ENCODE results near the gene EDEM3.
"Not testable (repeated sequence)": the region's sequence is repeated elsewhere in the genome, so short reads cannot be mapped to it uniquely, and the experiment has no call there.

The EDEM3 gene, protein sequence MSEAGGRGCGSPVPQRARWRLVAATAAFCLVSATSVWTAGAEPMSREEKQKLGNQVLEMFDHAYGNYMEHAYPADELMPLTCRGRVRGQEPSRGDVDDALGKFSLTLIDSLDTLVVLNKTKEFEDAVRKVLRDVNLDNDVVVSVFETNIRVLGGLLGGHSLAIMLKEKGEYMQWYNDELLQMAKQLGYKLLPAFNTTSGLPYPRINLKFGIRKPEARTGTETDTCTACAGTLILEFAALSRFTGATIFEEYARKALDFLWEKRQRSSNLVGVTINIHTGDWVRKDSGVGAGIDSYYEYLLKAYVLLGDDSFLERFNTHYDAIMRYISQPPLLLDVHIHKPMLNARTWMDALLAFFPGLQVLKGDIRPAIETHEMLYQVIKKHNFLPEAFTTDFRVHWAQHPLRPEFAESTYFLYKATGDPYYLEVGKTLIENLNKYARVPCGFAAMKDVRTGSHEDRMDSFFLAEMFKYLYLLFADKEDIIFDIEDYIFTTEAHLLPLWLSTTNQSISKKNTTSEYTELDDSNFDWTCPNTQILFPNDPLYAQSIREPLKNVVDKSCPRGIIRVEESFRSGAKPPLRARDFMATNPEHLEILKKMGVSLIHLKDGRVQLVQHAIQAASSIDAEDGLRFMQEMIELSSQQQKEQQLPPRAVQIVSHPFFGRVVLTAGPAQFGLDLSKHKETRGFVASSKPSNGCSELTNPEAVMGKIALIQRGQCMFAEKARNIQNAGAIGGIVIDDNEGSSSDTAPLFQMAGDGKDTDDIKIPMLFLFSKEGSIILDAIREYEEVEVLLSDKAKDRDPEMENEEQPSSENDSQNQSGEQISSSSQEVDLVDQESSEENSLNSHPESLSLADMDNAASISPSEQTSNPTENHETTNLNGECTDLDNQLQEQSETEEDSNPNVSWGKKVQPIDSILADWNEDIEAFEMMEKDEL

DNA sequence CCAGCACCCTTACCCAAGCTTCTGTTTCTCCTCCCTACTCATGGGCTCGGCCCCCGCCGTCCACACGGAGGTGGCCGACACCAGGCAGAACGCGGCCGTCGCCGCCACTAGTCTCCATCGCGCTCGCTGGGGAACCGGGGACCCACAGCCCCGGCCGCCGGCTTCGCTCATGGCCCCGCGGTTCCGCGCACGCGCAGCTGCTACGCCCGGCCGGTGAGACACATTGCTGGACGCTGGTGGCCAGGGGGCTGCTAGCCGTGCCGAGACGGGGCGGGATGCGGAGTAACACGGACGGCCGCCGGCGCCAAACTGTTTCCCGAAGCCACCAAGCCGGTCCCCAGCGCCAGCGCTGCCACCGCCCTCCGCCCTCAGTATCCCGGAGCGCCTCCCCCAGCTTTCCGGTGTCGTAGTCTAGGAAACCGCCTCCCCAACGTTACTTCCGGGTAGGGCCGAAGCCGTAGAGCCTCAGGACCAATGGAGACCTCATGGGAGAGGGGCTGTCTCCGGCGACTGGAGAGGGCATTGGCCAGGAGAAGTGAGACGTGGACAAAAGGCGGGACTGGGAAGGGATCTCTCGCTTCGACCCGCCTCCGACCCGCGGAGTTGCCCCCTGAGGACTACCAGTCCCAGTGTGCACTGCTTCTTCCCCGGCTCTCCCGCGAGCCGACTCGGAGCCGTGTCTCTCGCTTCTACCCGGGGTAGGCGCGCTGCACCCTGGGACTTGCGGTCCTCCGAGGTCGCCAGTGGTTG lies at the start of gene EDEM3:
Gene EDEM3 (minus strand): TSS at position 383 of the 750 bp plus-strand sequence. CDS start 212 bp downstream, at position 171.
- peak; percentile 100 for DNase-seq (ENCODE audit: low read depth)

DNA sequence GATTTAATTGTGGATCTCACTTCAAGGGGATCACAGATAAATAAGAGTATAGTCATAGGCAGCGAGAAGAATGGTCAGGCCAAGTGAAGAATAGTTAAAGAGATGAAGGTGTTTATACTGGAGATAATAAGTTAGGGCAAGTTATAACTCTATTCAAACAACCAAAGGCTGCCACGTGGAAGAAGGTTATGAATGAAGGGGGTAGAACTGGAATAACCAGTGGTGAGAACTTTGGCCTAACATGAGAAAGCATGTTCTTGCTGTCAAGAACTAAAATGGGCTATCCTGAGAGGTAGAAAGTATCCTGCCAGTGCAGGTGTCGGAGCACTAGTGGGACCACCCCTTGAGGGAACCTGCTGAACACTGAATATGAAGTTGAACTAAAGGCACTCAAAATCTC lies 49.6 kb upstream of the EDEM3 start:
- no peak for DNase-seq (ENCODE audit: low read depth)

DNA sequence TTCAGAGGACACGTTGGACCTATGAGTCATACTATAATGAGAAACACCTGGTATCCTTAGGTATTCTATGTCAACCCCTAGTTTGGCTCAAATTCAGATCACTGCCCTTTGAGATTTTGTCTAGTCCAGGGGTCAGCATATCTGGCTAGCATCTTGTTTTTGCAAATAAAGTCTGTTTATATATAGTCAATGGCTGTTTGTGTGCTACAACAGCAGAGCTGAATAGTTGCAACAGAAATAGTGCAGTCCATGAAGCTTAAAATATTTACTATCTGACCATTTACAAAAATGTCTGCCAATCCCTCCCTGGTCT lies 48.5 kb upstream of the EDEM3 start:
- DNase-seq (ENCODE audit: low read depth), result no peak

DNA sequence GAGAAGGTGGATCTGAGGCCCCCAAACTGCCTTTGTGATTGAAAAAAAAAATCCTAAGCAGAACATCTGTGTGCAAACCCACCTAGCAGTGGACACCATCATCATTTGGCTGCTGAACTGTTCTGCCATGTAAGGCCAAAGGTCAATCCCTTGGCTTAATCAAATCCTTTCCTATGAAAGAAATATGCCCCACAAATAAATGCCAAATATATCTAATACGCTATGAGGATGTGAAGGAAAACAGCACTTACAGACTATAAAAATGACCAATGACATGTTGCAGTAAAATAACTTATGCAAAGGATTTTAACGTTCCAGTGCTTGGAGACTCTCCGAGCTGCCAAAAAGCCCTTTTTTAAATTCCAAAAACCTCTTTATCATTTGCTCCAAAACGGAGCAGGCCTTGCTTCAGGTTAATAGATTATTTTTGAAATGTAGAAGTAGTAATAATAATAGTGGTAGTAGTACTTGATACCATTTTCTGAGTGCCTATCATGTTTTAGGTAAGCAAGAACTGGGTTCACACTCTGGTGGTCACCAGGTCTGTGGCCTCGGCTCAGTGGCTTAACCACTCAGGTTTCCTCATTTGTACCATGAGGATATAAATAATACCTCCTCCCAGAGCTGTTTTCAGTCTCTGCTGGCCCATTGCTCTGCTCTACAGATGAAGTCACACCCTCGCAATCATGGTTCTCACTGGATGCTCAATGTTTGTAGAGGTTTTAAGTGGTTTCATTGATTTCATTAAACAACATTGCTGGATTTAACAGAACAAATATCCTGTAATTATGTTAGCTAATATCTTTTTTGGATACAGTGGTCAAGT lies 47.9 kb upstream of the EDEM3 start:
- no peak for DNase-seq (ENCODE audit: low read depth)

DNA sequence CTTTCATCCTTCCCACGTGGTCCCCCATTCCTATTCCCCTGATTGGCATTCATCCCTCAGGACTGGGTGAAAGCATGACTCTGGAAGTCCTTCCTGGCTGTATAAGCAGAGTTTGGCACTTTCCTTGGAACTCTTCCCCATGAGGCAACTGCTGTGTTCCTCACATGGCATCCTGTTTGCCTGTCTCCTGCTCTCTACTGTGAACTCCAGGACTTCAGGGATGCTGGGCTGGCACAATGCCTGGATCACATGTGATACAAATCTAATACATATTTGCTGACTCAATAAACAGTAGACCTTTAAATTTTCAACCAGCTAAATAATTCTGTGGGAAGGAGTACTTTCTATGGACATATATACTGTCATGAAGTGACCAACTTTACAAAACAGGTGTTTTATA lies 46.8 kb upstream of the EDEM3 start:
- DNase-seq (ENCODE audit: low read depth), result peak; percentile 60

DNA sequence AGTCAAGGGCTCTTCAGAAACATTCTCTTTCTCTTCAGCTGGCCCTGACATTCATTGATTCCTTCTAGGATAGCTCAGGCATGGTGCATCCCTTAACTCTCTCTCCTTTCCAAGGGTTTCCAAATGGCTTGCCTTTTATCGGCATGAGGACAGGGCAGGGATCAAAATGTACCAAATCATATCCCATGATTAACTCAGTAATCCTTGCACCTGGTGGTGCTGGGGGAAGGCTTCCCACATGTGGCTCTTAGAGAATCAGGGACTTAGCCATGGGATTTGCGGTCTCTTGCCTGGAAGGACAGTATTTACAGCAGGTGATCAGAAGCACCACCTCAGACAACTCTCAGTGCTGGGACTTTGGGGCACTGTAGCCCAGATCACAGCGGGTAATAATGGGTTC lies 46.2 kb upstream of the EDEM3 start:
- no peak for DNase-seq (ENCODE audit: low read depth)

DNA sequence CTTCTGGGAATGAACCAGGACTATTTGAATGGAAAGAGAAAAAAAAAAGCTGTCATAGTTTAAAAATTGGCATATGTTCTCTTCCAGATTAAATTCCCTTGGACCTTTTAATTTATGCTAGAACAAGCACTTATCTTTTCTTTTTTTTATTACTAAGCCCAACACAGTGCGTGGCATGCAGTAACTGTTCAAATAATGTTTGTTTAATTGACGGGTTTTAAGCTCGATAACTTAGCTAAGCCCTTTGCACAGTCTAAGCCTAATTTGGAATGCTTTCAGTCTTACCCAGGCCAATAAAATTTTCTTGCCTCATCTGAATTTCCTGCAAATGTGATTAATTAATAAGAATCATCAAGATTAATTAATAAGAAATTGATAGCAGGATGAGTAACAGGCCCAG lies 39.3 kb upstream of the EDEM3 start:
- DNase-seq (ENCODE audit: low read depth), result no peak

DNA sequence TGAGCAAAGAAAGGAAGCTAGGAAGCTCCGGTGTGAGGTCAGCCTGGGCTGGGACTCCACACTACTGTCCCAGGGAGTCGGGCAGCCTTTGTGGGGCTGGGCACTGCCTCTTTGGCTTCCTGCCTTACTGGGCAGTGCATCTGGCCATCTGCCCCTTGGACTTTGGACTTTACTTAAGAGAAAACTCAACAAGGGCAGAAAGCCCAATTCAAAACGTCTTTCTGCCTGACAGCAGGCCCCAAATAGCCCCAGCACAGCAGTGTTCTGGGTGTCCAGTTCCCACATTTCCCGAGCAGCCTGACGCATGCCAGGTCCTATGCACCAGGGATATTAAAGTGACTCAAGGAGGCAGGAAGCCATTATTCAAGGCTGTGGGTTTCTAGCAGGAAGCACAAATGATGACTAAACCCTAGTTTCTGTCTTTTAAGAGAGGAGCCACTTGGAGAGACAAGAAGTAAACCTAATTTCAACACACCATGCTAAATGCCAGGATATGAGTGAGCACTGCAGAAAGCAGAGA lies 37.9 kb upstream of the EDEM3 start:
- peak; percentile 99 for DNase-seq (ENCODE audit: low read depth)

DNA sequence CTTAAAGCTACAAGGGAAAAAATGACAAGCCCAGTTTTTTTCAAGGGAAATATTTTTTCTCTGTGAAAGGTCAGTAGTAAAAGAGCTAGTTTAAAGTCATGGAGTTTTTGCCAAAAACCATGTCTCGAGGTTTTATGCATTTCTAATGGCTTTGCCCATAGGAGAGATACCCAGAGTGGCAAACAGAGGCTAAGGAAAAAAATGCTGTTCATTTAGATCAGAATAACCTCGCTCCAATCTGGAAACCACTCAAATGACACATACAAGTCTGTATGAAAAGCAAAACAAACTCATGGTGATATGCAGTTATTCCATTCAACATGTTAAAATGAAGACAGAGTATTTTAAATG lies 36.9 kb upstream of the EDEM3 start:
- DNase-seq (ENCODE audit: low read depth), result peak; percentile 72

DNA sequence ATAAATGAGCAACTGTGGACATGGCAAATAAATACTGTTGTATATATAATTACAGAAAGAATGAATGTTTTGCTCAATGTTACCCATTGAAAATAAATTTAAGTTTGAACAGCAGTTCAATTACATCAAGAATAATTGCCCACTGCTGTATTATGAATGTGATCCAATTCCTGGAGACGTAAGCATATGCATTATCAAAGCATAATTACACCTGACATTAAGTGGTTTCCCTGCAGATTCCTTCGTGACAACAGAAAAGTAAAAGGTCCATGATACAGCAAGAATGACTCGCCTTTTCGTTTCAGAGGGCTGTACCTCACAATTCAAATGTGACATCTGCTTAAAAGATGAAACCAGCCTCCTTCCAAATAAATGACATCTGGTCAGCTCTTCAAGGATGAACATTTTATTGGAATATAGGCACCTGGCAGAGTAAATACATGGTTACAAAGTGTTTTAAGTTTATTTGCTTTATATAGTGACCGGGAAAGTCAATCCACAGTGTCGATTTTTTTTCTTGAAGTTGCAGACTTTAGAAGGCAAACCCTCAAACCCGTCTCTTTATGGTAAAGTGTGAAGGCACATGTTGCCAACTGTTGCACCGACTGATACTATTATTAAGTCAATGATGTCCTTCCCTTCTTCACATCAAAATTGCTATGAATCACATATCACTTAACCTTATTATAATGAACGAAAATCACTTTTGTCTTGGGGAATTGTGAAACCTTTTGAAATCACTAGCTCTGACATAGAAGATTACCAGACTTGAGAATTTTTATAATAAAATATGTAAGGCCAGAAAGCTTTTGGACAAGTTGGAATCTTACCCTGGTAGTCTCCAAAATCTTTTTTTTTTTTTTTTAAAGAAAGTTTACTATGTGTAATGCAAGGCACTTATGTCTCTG lies 36.2 kb upstream of the EDEM3 start:
- no peak for DNase-seq (ENCODE audit: low read depth)

DNA sequence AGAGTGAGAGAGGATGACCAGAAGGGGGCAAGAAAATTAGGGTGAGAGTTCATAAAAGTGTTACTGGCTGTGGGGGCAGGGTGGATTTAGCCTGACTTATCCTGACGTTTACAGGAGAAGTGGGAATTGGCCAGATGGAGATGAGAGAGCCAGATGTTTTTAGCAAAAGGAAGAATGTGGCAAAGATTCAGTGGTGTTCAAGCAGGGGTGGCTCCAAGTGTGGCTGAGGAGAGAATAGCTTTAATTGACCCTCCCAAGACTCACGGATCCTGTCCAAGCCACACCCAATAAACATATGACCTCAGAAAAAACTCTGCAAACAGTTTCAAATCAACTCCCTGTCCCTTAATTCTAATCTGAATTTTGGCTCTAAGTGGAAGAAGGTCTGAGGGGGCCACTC lies 35.2 kb upstream of the EDEM3 start:
- no peak for DNase-seq (ENCODE audit: low read depth)

DNA sequence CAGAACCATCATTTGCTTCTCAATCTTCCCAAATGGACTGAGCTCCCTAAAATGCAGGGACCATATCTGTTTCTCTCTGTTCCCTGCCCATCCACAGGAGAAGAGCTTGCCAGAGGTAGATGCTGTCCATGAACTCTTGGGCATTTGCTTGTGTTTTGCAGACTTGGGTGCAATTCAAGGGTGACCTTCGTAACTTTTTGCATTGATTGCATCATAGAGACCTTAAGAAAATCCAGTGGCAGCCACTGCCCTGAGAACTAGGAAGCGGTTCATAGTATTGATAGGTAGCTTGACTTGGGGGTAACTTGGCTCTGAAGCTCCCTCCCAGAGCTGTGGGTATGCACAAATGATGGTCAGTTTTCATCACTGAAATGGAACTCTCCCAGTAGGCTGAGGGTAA lies 34.3 kb upstream of the EDEM3 start:
- no peak for DNase-seq (ENCODE audit: low read depth)

DNA sequence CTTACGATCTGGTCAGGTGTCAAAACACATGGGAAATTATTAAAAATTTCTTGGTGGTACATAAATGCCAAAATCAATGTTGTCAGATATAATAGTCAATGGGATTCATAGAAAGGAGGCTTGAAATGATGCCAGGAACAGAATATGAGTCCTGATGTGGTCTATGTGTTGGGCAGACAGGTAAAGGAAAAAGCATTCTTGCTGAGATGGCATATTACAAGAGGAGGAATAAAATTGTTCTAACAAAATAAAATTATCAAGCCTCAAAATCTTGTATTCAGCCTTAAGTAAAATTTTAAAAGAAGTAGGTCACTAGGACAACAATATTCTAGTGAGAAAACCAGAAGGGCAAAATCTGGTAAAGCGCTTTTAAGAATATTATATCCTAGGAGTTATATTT lies 30.9 kb upstream of the EDEM3 start:
- DNase-seq (ENCODE audit: low read depth), result no peak

DNA sequence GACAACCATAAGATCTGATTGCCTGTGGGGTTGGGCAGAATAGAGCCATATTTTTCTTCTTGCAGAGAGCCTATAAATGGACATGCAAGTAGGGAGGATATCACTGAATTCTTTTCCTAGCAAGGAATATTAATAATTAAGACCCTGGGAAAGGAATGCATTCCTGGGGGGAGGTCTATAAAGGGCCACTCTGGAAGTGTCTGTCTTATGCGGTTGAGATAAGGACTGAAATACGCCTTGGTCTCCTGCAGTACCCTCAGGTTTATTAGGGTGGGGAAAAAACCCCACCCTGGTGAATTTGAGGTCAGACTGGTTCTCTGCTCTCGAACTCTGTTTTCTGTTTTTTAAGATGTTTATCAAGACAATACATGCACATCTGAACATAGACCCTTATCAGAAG lies 29.1 kb upstream of the EDEM3 start:
- DNase-seq (ENCODE audit: low read depth), result not testable (repeated sequence)

DNA sequence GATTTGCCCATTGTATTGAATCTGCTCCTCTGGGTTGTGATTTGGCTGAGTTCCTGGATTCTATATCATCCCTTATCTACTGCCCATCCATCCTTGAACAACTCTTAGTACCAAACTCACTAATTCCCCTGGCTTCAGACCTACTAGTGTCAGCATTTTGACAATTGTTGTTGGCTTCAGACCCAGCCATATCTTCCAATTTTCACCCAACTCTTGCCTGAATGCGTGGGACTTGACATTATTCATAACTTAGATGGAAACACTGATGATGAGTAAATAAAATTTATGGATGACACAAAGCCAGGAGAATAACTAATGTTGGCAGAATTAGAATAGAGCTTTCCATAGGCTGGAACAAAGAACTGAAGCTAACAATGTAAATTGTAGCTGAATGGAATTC lies 27.3 kb upstream of the EDEM3 start:
- DNase-seq (ENCODE audit: low read depth), result no peak

DNA sequence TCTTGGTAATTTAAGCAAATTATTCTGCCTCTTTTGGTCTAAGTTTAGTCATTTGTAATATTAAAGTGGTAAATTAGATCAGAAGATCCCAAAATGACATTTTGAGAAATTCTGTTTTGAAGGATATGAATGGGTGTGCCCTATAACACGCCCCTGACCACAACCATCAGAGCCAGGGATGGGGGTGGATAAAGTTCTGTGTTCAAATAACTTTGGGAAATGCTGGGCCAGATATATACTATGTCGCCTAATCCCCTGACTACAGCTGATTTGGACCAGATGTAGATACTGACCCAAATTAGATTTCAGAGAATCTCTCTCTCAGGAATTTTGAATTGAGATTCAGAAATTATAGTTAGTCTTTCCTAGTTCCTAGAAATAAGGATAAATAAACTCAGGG lies 21.2 kb upstream of the EDEM3 start:
- no peak for DNase-seq (ENCODE audit: low read depth)

DNA sequence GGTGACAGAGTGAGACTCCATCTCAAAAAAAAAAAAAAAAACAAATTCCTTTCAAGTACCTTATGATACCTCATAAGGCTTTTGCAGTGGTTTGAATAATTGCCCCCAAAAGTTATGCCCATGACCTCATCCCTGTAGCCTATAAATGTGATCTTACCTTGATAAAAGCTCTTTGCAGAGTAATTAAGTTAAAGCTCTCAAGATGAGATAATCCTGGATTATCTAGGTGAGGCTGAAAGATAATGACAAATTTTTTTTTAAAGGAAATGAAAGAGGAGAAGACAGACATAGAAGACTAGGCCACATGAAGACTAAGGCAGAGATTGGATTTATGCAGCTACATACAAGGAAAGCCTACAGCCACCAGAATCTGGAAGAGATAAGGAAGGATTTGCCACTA lies 20.7 kb upstream of the EDEM3 start:
- no peak for DNase-seq (ENCODE audit: low read depth)

DNA sequence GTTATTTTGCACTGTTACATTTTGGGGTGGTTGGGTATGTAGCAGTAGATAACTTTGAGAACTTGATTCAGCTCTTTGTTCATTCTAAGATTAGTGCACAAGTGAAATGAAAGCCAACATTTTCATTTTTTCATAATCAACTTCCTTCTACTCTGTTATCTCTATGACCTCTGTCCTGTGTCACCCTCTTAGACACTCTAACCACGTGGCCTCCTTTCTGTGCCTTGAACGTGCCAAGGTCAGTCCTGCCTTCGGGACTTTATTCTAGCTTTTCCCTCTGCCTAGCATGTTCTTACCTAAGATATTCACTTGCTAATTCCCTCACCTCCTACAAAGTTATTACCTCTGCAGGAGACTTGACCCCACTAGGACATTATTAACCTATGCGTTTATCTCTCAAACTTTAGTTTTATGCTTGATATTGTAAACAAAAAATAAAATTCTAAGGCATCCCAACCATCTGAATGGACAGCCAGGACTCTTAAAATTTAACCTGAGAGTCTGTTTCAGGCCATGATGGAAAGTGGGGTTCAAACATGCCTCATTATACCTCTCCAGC lies 19.2 kb upstream of the EDEM3 start:
- no peak for DNase-seq (ENCODE audit: low read depth)

DNA sequence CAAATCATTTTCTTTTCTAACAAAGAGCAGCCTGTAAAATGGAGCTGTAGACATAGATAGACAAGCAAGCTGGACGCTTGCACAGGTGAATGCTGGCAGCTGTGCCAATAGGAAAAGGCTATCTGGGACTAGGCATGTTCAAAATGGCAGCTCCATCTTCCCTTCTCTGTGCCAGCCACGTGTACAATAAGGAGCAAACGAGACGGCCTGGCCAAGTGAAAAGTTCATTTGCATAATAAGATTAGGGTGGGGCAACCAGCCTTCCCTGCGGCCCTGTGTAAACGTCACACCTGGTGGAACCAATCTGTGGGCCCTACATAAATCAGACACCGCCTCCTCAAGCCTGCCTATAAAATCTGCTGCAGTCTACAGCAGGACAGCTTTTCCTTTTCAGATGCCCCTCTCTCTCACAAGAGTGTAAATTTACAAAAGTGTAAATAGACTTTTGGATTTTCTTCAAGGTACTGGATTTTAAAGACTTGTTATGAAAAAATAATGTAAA lies 16.6 kb upstream of the EDEM3 start:
- no peak for DNase-seq (ENCODE audit: low read depth)
